ENCODE results near the gene ZNF532.

DNA sequence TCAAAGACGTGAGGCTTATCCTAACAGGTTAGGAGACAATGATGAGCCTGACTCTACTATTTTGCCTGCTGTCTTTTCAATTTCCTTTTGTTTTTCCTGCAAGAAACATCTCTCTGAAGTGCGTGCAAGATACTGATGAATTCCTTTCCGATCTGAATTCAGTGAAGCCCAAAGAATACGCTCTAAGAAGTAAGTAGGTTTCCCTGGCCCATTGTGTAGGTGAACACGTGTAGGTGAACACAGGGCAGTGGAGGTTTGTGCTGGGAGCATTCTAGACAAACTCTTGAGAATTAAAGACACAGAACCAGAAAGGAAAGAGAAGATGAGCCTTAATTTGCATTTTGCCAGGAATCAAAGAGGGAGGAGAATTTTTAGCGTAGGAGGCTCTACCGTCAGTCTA is 132.0 kb downstream of the ZNF532 start:
- TF ChIP-seq, protein P1, sequence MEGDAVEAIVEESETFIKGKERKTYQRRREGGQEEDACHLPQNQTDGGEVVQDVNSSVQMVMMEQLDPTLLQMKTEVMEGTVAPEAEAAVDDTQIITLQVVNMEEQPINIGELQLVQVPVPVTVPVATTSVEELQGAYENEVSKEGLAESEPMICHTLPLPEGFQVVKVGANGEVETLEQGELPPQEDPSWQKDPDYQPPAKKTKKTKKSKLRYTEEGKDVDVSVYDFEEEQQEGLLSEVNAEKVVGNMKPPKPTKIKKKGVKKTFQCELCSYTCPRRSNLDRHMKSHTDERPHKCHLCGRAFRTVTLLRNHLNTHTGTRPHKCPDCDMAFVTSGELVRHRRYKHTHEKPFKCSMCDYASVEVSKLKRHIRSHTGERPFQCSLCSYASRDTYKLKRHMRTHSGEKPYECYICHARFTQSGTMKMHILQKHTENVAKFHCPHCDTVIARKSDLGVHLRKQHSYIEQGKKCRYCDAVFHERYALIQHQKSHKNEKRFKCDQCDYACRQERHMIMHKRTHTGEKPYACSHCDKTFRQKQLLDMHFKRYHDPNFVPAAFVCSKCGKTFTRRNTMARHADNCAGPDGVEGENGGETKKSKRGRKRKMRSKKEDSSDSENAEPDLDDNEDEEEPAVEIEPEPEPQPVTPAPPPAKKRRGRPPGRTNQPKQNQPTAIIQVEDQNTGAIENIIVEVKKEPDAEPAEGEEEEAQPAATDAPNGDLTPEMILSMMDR (IDR thresholded peaks at IDR 0.05; ENCODE audit: low read depth, low read length): no peak
- no peak for TF ChIP-seq POLR2A (IDR thresholded peaks at IDR 0.05; ENCODE audit: extremely low read depth, insufficient read length)
